Measurements from ENCODE around the gene CD302. TPM values are rescaled to one million over a fixed set of nuclear protein-coding genes. Genes with fewer than 3 reads are reported as not detected.
A peak's percentile ranks its signal among the peaks of the same experiment; 100 is the strongest.

The CD302 gene
- total RNA-seq, 1 experiment from 2014 or later = 0.68 TPM

DNA sequence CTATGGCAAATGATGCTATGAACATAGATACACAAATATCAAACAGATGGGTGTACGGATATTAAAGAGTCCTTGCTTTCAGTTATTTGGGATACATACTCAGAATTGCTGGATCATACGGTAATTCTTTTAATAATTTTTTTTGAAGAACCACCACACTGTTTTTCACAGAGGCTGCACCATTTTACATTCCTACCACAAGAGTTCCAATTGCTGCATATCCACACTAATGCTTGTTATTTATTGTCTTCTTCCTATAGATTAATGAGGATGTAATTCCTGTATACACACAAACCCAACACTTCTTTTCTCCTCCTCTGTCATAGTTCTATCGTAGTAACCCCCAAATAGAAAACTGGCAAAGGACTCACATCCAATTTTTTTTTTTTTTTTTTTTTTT is 21.7 kb downstream of the CD302 start:
- Histone ChIP-seq H2BK12ac (ENCODE audit: insufficient read length, low read depth, low read length) (no peak overlapping the region), H3T11ph (ENCODE audit: low read length) (no peak overlapping the region), H3K27ac (ENCODE audit: insufficient read length, low read depth, low read length) (no peak overlapping the region), H2BK20ac (ENCODE audit: low read depth, low read length, poor library complexity, severe bottlenecking) (no peak overlapping the region), H3K9me3 (ENCODE audit: control insufficient read depth, low read depth, low read length) (no peaks in the 10 kb centered on the region), H3K4me2 (ENCODE audit: insufficient read depth, insufficient read length, low read length) (no peak overlapping the region), H3K27me3 (ENCODE audit: insufficient read depth, low read length) (no peaks in the 10 kb centered on the region), H3K14ac (ENCODE audit: insufficient read depth, low read length) (no peak overlapping the region), H3K18ac (ENCODE audit: insufficient read length, low read depth, low read length) (no peak overlapping the region), H3K79me2 (ENCODE audit: insufficient read depth, low read length) (no peaks in the 10 kb centered on the region), H4K91ac (ENCODE audit: insufficient read length, low read depth, low read length) (no peak overlapping the region), H3K4ac (ENCODE audit: low read depth, low read length) (no peak overlapping the region), H4K8ac (replicated peaks; ENCODE audit: insufficient read length, low read depth, low read length) (no peak overlapping the region), H3K4me1 (ENCODE audit: insufficient read depth, low read length) (no peaks in the 10 kb centered on the region), H3K79me1 (ENCODE audit: insufficient read depth, low read depth, low read length, poor library complexity, severe bottlenecking) (no peaks in the 10 kb centered on the region), H2BK5ac (ENCODE audit: insufficient read length, low read length) (no peak overlapping the region), H2BK120ac (ENCODE audit: low read depth, low read length, poor library complexity, severe bottlenecking) (no peak overlapping the region), H4K5ac (ENCODE audit: insufficient read length, low read depth, low read length) (no peak overlapping the region), H4K20me1 (ENCODE audit: control insufficient read depth, insufficient read depth, insufficient read length) (no peaks in the 10 kb centered on the region), H3K56ac (ENCODE audit: insufficient read length, low read depth, low read length) (no peak overlapping the region), H2BK15ac (ENCODE audit: low read depth, low read length) (no peak overlapping the region), H3K23me2 (ENCODE audit: insufficient read length, low read depth, low read length, poor library complexity, severe bottlenecking) (no peaks in the 10 kb centered on the region), H2AK5ac (ENCODE audit: insufficient read length, low read length) (no peak overlapping the region), H3K9ac (ENCODE audit: extremely low read depth, insufficient read length, low read length) (no peak overlapping the region), H2AFZ (ENCODE audit: low read length) (no peak overlapping the region), H3K23ac (ENCODE audit: insufficient read length, low read depth, low read length) (no peak overlapping the region)
- H3K4me3 Mint-ChIP-seq = no peak overlapping the region
- peaks cover 9 to 13% of the 10 kb centered on the region in 2 experiments for H3K4me1 Mint-ChIP-seq
- WGBS (ENCODE audit: extremely low coverage, insufficient read length, low lambda C conversion rate) = no CpG with 5 or more reads among the region's 3 CpGs
- TF ChIP-seq, protein P1, sequence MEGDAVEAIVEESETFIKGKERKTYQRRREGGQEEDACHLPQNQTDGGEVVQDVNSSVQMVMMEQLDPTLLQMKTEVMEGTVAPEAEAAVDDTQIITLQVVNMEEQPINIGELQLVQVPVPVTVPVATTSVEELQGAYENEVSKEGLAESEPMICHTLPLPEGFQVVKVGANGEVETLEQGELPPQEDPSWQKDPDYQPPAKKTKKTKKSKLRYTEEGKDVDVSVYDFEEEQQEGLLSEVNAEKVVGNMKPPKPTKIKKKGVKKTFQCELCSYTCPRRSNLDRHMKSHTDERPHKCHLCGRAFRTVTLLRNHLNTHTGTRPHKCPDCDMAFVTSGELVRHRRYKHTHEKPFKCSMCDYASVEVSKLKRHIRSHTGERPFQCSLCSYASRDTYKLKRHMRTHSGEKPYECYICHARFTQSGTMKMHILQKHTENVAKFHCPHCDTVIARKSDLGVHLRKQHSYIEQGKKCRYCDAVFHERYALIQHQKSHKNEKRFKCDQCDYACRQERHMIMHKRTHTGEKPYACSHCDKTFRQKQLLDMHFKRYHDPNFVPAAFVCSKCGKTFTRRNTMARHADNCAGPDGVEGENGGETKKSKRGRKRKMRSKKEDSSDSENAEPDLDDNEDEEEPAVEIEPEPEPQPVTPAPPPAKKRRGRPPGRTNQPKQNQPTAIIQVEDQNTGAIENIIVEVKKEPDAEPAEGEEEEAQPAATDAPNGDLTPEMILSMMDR (conservative IDR thresholded peaks at IDR 0.05) = peak; percentile 41; the same call in 1 of the 3 replicates
- no peaks in the 10 kb centered on the region for H3K9me3 Mint-ChIP-seq
- no peak for DNase-seq
- peak overlapping the region in 2 of 3 experiments; percentile 54 to 62; a peak in 2 of 7 replicates for H3K27ac Mint-ChIP-seq
- H3K27me3 Mint-ChIP-seq (ENCODE audit: low read depth) = no peaks in the 10 kb centered on the region; the same call in 1 of the 2 replicates
- no peaks in the 10 kb centered on the region for H3K36me3 Mint-ChIP-seq (ENCODE audit: insufficient read depth in 1 of 3, low read depth in 3 of 3)
